A673 (cell line): Measurements from ENCODE around the gene ORM1. TPM values are rescaled to one million over a fixed set of nuclear protein-coding genes. Genes with fewer than 3 reads are reported as not detected.

Experiments
- BruUV-seq: library from RNA; stranded (reverse); fragments of 400-500 nt; replicated peaks from 2 replicates; lab custom pipeline; 2021; lab: Mats Ljungman, UMichigan
- CTCF ChIA-PET: fragments of 300-600 bp; sonication (Branson Sonifier 250); formaldehyde crosslinking; loops from one replicate; lab custom pipeline; 2022; ENCODE audit warnings: antibody characterized with exemption; lab: Charles Lee
- POLR2A ChIA-PET: fragments of 300-600 bp; sonication (Branson Sonifier 250); formaldehyde crosslinking; loops from one replicate; lab custom pipeline; 2022; ENCODE audit warnings: antibody characterized with exemption; ENCODE audit not compliant: low non-redundant PET; lab: Charles Lee
- DNase-seq: peaks from one replicate; pipeline ENCODE4 v3.0.0-alpha.2; 2015; ENCODE audit warnings: low spot score
- H3K27ac ChIP-seq: fragments of 200-600 bp; sonication (generic); 2 replicates; pipeline ENCODE4 v1.5.1; 2016; ENCODE audit warnings: mixed run types, low read depth, mild to moderate bottlenecking, mixed read lengths, antibody characterized with exemption, low read length; ENCODE audit not compliant: poor library complexity, severe bottlenecking
- H3K27me3 ChIP-seq: fragments of 200-600 bp; sonication (generic); replicated peaks from 2 replicates; pipeline ENCODE4 v1.6.1; 2017; ENCODE audit warnings: mixed run types, low read depth, mild to moderate bottlenecking, mixed read lengths, antibody characterized with exemption, low read length; ENCODE audit not compliant: insufficient read depth, poor library complexity
- H3K36me3 ChIP-seq: fragments of 200-600 bp; sonication (generic); 2 replicates; pipeline ENCODE4 v1.6.1; 2016; ENCODE audit warnings: mixed run types, mild to moderate bottlenecking, mixed read lengths, antibody characterized with exemption, low read length; ENCODE audit not compliant: insufficient read depth, poor library complexity, severe bottlenecking
- H3K4me1 ChIP-seq: fragments of 200-600 bp; sonication (generic); 2 replicates; pipeline ENCODE4 v1.6.1; 2017; ENCODE audit warnings: mixed run types, mild to moderate bottlenecking, mixed read lengths, antibody characterized with exemption, low read length; ENCODE audit not compliant: insufficient read depth, poor library complexity, severe bottlenecking
- H3K4me3 ChIP-seq: fragments of 200-600 bp; sonication (generic); 2 replicates; pipeline ENCODE4 v1.5.1; 2016; ENCODE audit warnings: low read depth, mixed run types, mild to moderate bottlenecking, mixed read lengths, low read length; ENCODE audit not compliant: poor library complexity, severe bottlenecking
- H3K9me3 ChIP-seq: fragments of 200-600 bp; sonication (generic); 2 replicates; pipeline ENCODE4 v1.6.1; 2016; ENCODE audit warnings: mixed run types, low read depth, mild to moderate bottlenecking, mixed read lengths, antibody characterized with exemption, low read length; ENCODE audit not compliant: poor library complexity, severe bottlenecking
- CTCF ChIP-seq: fragments of 300-800, 200-600 bp; sonication (generic); conservative IDR thresholded peaks from 2 replicates; pipeline ENCODE4 v1.5.1; 2017; ENCODE audit warnings: low read depth, mild to moderate bottlenecking, antibody characterized with exemption, low read length, moderate library complexity, mixed read lengths
- EZH2 ChIP-seq: fragments of 200-600 bp; sonication (generic); IDR thresholded peaks from 2 replicates; pipeline ENCODE4 v1.6.1; 2017; ENCODE audit warnings: borderline replicate concordance, low read depth, mild to moderate bottlenecking, mixed read lengths, antibody characterized with exemption, low read length; ENCODE audit not compliant: poor library complexity, severe bottlenecking
- intact Hi-C: fragments of 100-400 bp; cut with micrococcal nuclease; formaldehyde crosslinking; loops from one replicate; pipeline ENCODE4 v1.10.0; 2022; ENCODE audit not compliant: unreplicated experiment
- total RNA-seq: library from RNA; stranded (reverse); gene quantifications from 2 replicates; pipeline ENCODE4 v1.2.3, GENCODE V29; 2021

Gene ORM1
- total RNA-seq, 1 experiment from 2014 or later: not detected

GRCh38 chr9:114341152-114341830 is 18.4 kb downstream of the ORM1 start:
- H3K27ac ChIP-seq: no peak overlapping the region
- no peaks in the 10 kb centered on the region for H3K9me3 ChIP-seq
- H3K36me3 ChIP-seq: peaks cover 54% of the 10 kb centered on the region
- H3K4me3 ChIP-seq: no peak overlapping the region
- ChIA-PET CTCF (no interaction called here), POLR2A (no interaction called here)
- BruUV-seq: no TSS peak
- H3K4me1 ChIP-seq: no peaks in the 10 kb centered on the region
- no peak for DNase-seq
- no peaks in the 10 kb centered on the region for H3K27me3 ChIP-seq
- TF ChIP-seq EZH2 (no peak), CTCF (no peak)
- intact Hi-C loops: no loop called here

- TF ChIP-seq EZH2 (no peak), CTCF (no peak)
- CTCF ChIA-PET: no interaction called here
- Histone ChIP-seq H3K27ac (no peak overlapping the region), H3K4me1 (no peaks in the 10 kb centered on the region), H3K4me3 (no peak overlapping the region), H3K27me3 (no peaks in the 10 kb centered on the region), H3K36me3 (peaks cover 61% of the 10 kb centered on the region), H3K9me3 (no peaks in the 10 kb centered on the region)
- intact Hi-C loops: no loop called here
- DNase-seq: no peak
- POLR2A ChIA-PET: no interaction called here
- no TSS peak for BruUV-seq
Measured at GRCh38 chr9:114341991-114342390, 19.1 kb downstream of the ORM1 start.

- Histone ChIP-seq H3K27me3 (no peaks in the 10 kb centered on the region), H3K4me1 (no peaks in the 10 kb centered on the region), H3K4me3 (no peak overlapping the region), H3K36me3 (peaks cover 71% of the 10 kb centered on the region), H3K27ac (no peak overlapping the region), H3K9me3 (no peaks in the 10 kb centered on the region)
- BruUV-seq: no TSS peak
- TF ChIP-seq EZH2 (no peak), CTCF (no peak)
- intact Hi-C loops: no loop called here
- CTCF ChIA-PET: no interaction called here
- no peak for DNase-seq
- POLR2A ChIA-PET: no interaction called here
Measured at GRCh38 chr9:114342755-114343440, 20.0 kb downstream of the ORM1 start.
